ENCODE measurements around the gene PSTPIP2. TPM values are rescaled to one million over a fixed set of nuclear protein-coding genes. Genes with fewer than 3 reads are reported as not detected.
A peak's percentile ranks its signal among the peaks of the same experiment; 100 is the strongest.
"Not testable (repeated sequence)": the region's sequence is repeated elsewhere in the genome, so short reads cannot be mapped to it uniquely, and the experiment has no call there.

Gene PSTPIP2
- total and polyA plus RNA-seq, 11 donors, result 0.65 to 15.0 (median 2.0) TPM

DNA sequence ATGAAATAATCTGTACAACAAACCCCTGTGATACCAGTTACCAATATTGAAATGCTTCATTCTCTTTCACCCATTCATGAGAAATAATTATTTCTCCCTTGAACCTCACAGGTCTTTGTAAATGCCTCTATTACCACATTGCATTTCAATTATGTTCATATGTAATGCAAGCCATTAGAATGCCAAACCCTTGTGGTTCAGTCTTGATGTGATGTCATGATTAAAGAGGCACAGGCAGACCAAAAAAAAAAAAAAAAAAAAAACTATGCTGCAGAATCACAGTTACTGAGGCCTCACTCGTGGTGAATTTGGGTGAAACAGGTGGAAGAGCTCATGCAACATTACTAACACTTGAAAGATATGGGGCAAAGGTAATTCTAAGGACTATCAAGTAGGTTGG is 95.5 kb downstream of the PSTPIP2 start:
- TF ChIP-seq, protein P1, sequence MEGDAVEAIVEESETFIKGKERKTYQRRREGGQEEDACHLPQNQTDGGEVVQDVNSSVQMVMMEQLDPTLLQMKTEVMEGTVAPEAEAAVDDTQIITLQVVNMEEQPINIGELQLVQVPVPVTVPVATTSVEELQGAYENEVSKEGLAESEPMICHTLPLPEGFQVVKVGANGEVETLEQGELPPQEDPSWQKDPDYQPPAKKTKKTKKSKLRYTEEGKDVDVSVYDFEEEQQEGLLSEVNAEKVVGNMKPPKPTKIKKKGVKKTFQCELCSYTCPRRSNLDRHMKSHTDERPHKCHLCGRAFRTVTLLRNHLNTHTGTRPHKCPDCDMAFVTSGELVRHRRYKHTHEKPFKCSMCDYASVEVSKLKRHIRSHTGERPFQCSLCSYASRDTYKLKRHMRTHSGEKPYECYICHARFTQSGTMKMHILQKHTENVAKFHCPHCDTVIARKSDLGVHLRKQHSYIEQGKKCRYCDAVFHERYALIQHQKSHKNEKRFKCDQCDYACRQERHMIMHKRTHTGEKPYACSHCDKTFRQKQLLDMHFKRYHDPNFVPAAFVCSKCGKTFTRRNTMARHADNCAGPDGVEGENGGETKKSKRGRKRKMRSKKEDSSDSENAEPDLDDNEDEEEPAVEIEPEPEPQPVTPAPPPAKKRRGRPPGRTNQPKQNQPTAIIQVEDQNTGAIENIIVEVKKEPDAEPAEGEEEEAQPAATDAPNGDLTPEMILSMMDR (IDR thresholded peaks at IDR 0.05), result no peak
- no peak for TF ChIP-seq POLR2A (IDR thresholded peaks at IDR 0.05)
- H3K4me3 ChIP-seq, result no peak overlapping the region
- no peaks in the 10 kb centered on the region for H3K36me3 ChIP-seq
- intact Hi-C loops (cut with DNase I), result loop anchor here in 7 of 10 donors (10.0 kb wide), 5 partner anchors 92 to 312 kb away; partner anchors contain the start of gene PSTPIP2 (in 2 of the 7)
- DNase-seq (no peak), ATAC-seq (no peak)
- H3K27me3 ChIP-seq, result no peaks in the 10 kb centered on the region
- WGBS, 4 donors, result 13 to 16% (median 14%) methylated on average over 1 of the region's 1 CpG
- no peak overlapping the region for H3K27ac ChIP-seq
- no peaks in the 10 kb centered on the region for H3K9me3 ChIP-seq
- peaks cover 0 to 6% (median 3%) of the 10 kb centered on the region in 12 donors for H3K4me1 ChIP-seq

DNA sequence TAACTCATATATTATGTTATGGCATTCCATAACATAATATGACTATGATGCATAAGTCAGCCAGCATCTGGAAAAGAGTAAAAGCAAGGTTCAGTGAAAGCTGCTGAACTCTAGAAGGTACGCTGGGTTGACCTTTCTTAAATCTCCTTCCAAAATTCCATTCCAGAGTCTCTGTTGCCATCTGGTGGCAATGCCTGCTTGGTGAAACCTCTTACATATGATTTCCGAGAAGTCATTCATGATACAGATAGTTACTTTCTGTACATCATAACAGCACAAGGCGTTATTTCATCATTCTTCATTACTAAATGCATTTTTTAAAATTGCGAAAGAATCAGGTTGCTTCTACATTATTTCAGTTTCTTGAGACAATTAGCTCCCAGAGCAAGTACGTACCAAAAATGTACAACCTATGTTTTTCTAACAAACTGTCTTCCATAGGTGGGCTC is 97.9 kb downstream of the PSTPIP2 start:
- no peaks in the 10 kb centered on the region for H3K9me3 ChIP-seq
- DNase-seq (peak in 4 of 5 donors; percentile 27 to 48 (median 41)), ATAC-seq (peak; percentile 63 to 87 (median 78))
- intact Hi-C loops (cut with DNase I), result loop anchor here (2.0 to 10.0 kb wide), 11 partner anchors 89 to 309 kb away; partner anchors contain the start of gene PSTPIP2 (in 5 of the 10)
- H3K27me3 ChIP-seq, result no peaks in the 10 kb centered on the region
- 26 to 33% (median 28%) methylated on average over 5 of the region's 5 CpGs for WGBS, 4 donors
- TF ChIP-seq POLR2A (IDR thresholded peaks at IDR 0.05), result no peak
- TF ChIP-seq, protein P1 (IDR thresholded peaks at IDR 0.05), result peak; percentile 54 to 78 (median 66)
- H3K36me3 ChIP-seq, result no peaks in the 10 kb centered on the region
- H3K4me3 ChIP-seq, result no peak overlapping the region
- H3K4me1 ChIP-seq, result peaks cover 0 to 6% (median 0%) of the 10 kb centered on the region in 12 donors
- peak overlapping the region in 1 of 12 donors; percentile 32 for H3K27ac ChIP-seq

DNA sequence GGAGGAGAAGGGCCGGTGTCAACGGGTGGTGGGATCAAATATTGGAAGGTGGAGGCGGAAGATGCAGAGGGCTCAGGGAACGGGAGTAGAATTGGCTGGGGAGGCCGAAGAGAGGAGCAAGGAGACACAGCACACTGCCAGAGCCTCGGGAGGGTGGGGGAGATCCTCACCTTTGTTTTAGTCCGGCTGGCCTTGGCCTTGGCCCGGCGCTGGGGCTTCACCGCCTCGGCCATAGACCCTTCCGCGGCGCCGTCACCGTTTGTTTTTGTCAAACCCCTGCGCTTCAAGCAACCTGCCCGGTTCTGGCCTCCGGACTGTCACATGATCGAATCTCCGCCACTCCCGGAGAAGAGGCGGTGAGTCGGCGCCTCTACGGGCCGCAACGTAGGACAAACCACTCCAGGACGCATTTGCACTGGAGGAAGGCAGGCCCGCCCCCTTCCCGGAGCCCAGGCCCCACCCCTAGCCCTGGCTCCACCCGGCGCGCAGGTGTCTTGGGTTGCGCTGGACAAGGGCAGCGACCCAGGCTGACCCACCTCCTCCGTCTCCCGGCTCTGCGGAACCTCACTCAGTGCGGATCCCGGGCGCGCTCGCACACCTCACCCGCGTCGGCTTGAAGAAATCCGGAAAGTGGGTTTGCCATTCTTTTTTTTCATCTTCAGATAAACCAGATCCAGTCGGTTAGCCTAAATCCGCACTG is 104.9 kb downstream of the PSTPIP2 start, which contains the start of gene EPG5:
TSS of gene EPG5 (minus strand) at position 323 of the 700 bp plus-strand sequence. CDS start at position 233, 90 bp downstream.
- peak within 1 kb of the TSS; percentile 52 to 96 (median 80) for H3K4me3 ChIP-seq
- H3K36me3 ChIP-seq, result peaks cover 0 to 12% (median 0%) of the 10 kb centered on the region in 9 donors
- intact Hi-C loops (cut with DNase I), result loop anchor here in 4 of 10 donors (2.0 to 10.0 kb wide), 5 partner anchors 35 to 300 kb away; partner anchors contain the start of genes PSTPIP2 (in 2 of the 4) and ATP5F1A (in 1 of the 4)
- H3K27me3 ChIP-seq, result no peaks in the 10 kb centered on the region
- 0 to 1% (median 1%) methylated on average over 45 to 50 of the region's 50 CpGs for WGBS, 4 donors
- no peaks in the 10 kb centered on the region for H3K9me3 ChIP-seq
- H3K27ac ChIP-seq, result peak within 1 kb of the TSS in 11 of 12 donors; percentile 32 to 80 (median 66)
- TF ChIP-seq, protein P1 (IDR thresholded peaks at IDR 0.05), result no peak
- peak in 1 of 2 donors; percentile 61 for TF ChIP-seq POLR2A (IDR thresholded peaks at IDR 0.05)
- ATAC-seq (peak; percentile 99 to 100 (median 100)), DNase-seq (peak; percentile 95 to 97 (median 96))
- peaks cover 0 to 40% (median 16%) of the 10 kb centered on the region in 12 donors for H3K4me1 ChIP-seq

DNA sequence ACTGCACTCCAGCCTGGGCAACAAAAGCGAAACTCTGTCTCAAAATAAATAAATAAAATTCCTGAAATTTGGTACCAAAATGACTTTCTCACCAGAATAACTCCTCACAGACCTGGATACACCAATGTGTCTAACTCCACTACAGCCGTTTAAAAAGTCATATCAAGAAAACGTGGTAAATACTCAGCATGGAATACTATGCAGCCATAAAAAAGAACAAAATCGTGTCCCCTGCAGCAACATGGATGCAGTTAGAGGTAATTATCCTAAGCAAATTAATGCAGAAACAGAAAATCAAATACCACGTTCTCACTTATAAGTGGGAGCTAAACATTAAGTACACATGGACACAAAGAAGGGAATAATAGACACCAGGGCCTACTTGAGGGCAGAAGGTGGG is 107.1 kb downstream of the PSTPIP2 start:
- H3K36me3 ChIP-seq, result peaks cover 0 to 12% (median 3%) of the 10 kb centered on the region in 9 donors
- H3K27ac ChIP-seq, H3K4me3 ChIP-seq, H3K27me3 ChIP-seq, DNase-seq, H3K9me3 ChIP-seq, ATAC-seq: not testable (repeated sequence)
- intact Hi-C loops (cut with DNase I), result loop anchor here in 3 of 10 donors (5.0 to 10.0 kb wide), 4 partner anchors 33 to 298 kb away; partner anchors contain the start of genes ATP5F1A (in 1 of the 3) and PSTPIP2 (in 1 of the 3)
- 95 to 97% (median 96%) methylated on average over 5 of the region's 5 CpGs for WGBS, 4 donors
- peaks cover 0 to 45% (median 17%) of the 10 kb centered on the region in 12 donors for H3K4me1 ChIP-seq

Data from heart left ventricle (tissue), 16 donors.